BE2C (cell line): ENCODE results near the gene ISY1.
A peak's percentile ranks its signal among the peaks of the same experiment; 100 is the strongest.

ENCODE experiments used
- DNase-seq: peaks from one replicate; pipeline ENCODE4 v3.0.0-alpha.2; 2020
- H3K27me3 ChIP-seq: fragments of 250-450 bp; sonication (Bioruptor Pico); 2 replicates; pipeline ENCODE4 v1.5.1; 2020; ENCODE audit warnings: mild to moderate bottlenecking
- H3K36me3 ChIP-seq: fragments of 250-450 bp; sonication (Bioruptor Pico); 2 replicates; pipeline ENCODE4 v1.5.1; 2020; ENCODE audit warnings: mild to moderate bottlenecking
- H3K4me1 ChIP-seq: fragments of 250-450 bp; sonication (Bioruptor Pico); 2 replicates; pipeline ENCODE4 v1.5.1; 2020
- H3K4me3 ChIP-seq: 2 replicates; pipeline ENCODE4 v1.5.1; 2011; ENCODE audit warnings: low read depth, low read length
- H3K9me3 ChIP-seq: fragments of 250-450 bp; sonication (Bioruptor Pico); 2 replicates; pipeline ENCODE4 v1.5.1; 2020
- TF ChIP-seq, protein P1 (sequence below): IDR thresholded peaks from 2 replicates; pipeline ENCODE4 v1.5.1; 2012; ENCODE audit warnings: mild to moderate bottlenecking, low read depth, low read length

The ISY1 gene

GRCh38 chr3:129184396-129184657, 23.5 kb upstream of the ISY1 start:
- TF ChIP-seq, protein P1, sequence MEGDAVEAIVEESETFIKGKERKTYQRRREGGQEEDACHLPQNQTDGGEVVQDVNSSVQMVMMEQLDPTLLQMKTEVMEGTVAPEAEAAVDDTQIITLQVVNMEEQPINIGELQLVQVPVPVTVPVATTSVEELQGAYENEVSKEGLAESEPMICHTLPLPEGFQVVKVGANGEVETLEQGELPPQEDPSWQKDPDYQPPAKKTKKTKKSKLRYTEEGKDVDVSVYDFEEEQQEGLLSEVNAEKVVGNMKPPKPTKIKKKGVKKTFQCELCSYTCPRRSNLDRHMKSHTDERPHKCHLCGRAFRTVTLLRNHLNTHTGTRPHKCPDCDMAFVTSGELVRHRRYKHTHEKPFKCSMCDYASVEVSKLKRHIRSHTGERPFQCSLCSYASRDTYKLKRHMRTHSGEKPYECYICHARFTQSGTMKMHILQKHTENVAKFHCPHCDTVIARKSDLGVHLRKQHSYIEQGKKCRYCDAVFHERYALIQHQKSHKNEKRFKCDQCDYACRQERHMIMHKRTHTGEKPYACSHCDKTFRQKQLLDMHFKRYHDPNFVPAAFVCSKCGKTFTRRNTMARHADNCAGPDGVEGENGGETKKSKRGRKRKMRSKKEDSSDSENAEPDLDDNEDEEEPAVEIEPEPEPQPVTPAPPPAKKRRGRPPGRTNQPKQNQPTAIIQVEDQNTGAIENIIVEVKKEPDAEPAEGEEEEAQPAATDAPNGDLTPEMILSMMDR: no peak
- peaks cover 30% of the 10 kb centered on the region for H3K36me3 ChIP-seq

GRCh38 chr3:129183569-129184395, 22.9 kb upstream of the ISY1 start, which contains the start of gene CNBP:
CNBP (minus strand) TSS chr3:129183896; CDS start chr3:129171757, 12,139 bp downstream.
- Histone ChIP-seq H3K4me1 (no peaks in the 10 kb centered on the region), H3K4me3 (peak within 1 kb of the TSS; percentile 95), H3K36me3 (peaks cover 36% of the 10 kb centered on the region), H3K27me3 (no peaks in the 10 kb centered on the region), H3K9me3 (no peaks in the 10 kb centered on the region)
- TF ChIP-seq, protein P1: no peak
- DNase-seq: peak; percentile 96

More at GRCh38 chr3:129184396-129184657, 23.5 kb upstream of the ISY1 start:
- Histone ChIP-seq H3K4me1 (no peaks in the 10 kb centered on the region), H3K9me3 (no peaks in the 10 kb centered on the region), H3K27me3 (no peaks in the 10 kb centered on the region), H3K4me3 (peak overlapping the region; percentile 95)
- peak; percentile 34 for DNase-seq

GRCh38 chr3:129182390-129183185, 21.7 kb upstream of the ISY1 start:
- peak; percentile 35 for DNase-seq

GRCh38 chr3:129181819-129182218, 21.0 kb upstream of the ISY1 start:
- Histone ChIP-seq H3K9me3 (no peaks in the 10 kb centered on the region), H3K36me3 (peaks cover 55% of the 10 kb centered on the region), H3K27me3 (no peaks in the 10 kb centered on the region), H3K4me3 (peak overlapping the region; percentile 95), H3K4me1 (no peaks in the 10 kb centered on the region)
- DNase-seq: no peak
- TF ChIP-seq, protein P1: no peak

More at GRCh38 chr3:129182390-129183185, 21.7 kb upstream of the ISY1 start:
- Histone ChIP-seq H3K9me3 (no peaks in the 10 kb centered on the region), H3K36me3 (peaks cover 47% of the 10 kb centered on the region), H3K4me3 (peak overlapping the region; percentile 95), H3K4me1 (no peaks in the 10 kb centered on the region), H3K27me3 (no peaks in the 10 kb centered on the region)
- TF ChIP-seq, protein P1: no peak

- H3K4me1 ChIP-seq: no peaks in the 10 kb centered on the region
- no peaks in the 10 kb centered on the region for H3K27me3 ChIP-seq
- peak overlapping the region; percentile 12; the same call in 1 of the 2 replicates for H3K4me3 ChIP-seq
- no peaks in the 10 kb centered on the region for H3K9me3 ChIP-seq
- H3K36me3 ChIP-seq: peaks cover 69% of the 10 kb centered on the region
- TF ChIP-seq, protein P1: no peak
- DNase-seq: no peak
Observed at GRCh38 chr3:129180461-129180860, 19.6 kb upstream of the ISY1 start.
